ENCODE data around the gene STXBP5. TPM values are rescaled to one million over a fixed set of nuclear protein-coding genes. Genes with fewer than 3 reads are reported as not detected.

Gene STXBP5
- total RNA-seq, 2 donors from 2014 or later, result 25.9 to 30.3 TPM

- H3K9me3 ChIP-seq, result no peaks in the 10 kb centered on the region
- ATAC-seq (no peak), DNase-seq (no peak)
- no peak overlapping the region for H3K27ac ChIP-seq
- no peak for TF ChIP-seq POLR2A (IDR thresholded peaks at IDR 0.05)
- no peak for TF ChIP-seq CTCF (IDR thresholded peaks at IDR 0.05)
- H3K27me3 ChIP-seq, result no peaks in the 10 kb centered on the region
- WGBS, 2 donors, result 94 to 100% methylated on average over 1 of the region's 1 CpG
- peaks cover 42% of the 10 kb centered on the region for H3K4me1 ChIP-seq
- no peaks in the 10 kb centered on the region for H3K36me3 ChIP-seq (replicated peaks in 1 of 2; ENCODE audit: insufficient read depth in 1 of 2, low read depth in 2 of 2)
- intact Hi-C loops (cut with DNase I), result no loop called here
- no peak overlapping the region for H3K4me3 ChIP-seq
Observed at GRCh38 chr6:147219463-147219862, 15.2 kb downstream of the STXBP5 start.

DNA sequence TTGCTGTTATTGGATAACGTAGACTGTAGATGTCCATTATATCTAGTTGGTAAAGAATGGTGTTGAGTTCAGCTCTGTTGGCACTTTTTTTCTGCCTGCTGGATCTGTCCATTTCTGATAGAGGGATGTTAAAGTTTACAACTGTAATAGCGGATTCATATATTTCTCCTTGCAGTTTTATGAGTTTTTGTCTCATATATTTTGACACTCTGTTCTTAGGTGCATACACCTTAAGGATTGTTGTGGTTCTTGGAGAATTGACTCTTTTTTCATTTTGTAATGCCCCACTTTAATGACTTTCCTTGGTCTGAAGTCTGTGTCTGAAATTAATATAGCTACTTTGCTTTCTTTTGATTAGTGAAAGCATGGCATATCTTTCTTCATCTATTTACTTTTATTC, 16.1 kb downstream of the STXBP5 start:
- Histone ChIP-seq H3K36me3 (replicated peaks in 1 of 2; ENCODE audit: insufficient read depth in 1 of 2, low read depth in 2 of 2) (no peaks in the 10 kb centered on the region), H3K27ac (no peak overlapping the region), H3K4me3 (no peak overlapping the region), H3K4me1 (peaks cover 34% of the 10 kb centered on the region), H3K9me3 (no peaks in the 10 kb centered on the region), H3K27me3 (no peaks in the 10 kb centered on the region)
- WGBS, 2 donors, result 98% methylated on average over 2 of the region's 2 CpGs
- TF ChIP-seq POLR2A (IDR thresholded peaks at IDR 0.05), result no peak
- no peak for TF ChIP-seq CTCF (IDR thresholded peaks at IDR 0.05)
- no peak for ATAC-seq
- intact Hi-C loops (cut with DNase I), result no loop called here
- DNase-seq, result no peak

GRCh38 chr6:147221739-147222138, 17.5 kb downstream of the STXBP5 start:
- DNase-seq, result no peak
- H3K9me3 ChIP-seq, result no peaks in the 10 kb centered on the region
- no peak for ATAC-seq
- intact Hi-C loops (cut with DNase I), result no loop called here
- no peak for TF ChIP-seq CTCF (IDR thresholded peaks at IDR 0.05)
- H3K27ac ChIP-seq, result peak overlapping the region in 1 of 4 donors; percentile 54
- WGBS, 2 donors, result 72 to 77% methylated on average over 4 of the region's 4 CpGs
- peaks cover 34% of the 10 kb centered on the region for H3K4me1 ChIP-seq
- H3K36me3 ChIP-seq (replicated peaks in 1 of 2; ENCODE audit: insufficient read depth in 1 of 2, low read depth in 2 of 2), result no peaks in the 10 kb centered on the region
- no peak overlapping the region for H3K4me3 ChIP-seq
- H3K27me3 ChIP-seq, result no peaks in the 10 kb centered on the region

DNA sequence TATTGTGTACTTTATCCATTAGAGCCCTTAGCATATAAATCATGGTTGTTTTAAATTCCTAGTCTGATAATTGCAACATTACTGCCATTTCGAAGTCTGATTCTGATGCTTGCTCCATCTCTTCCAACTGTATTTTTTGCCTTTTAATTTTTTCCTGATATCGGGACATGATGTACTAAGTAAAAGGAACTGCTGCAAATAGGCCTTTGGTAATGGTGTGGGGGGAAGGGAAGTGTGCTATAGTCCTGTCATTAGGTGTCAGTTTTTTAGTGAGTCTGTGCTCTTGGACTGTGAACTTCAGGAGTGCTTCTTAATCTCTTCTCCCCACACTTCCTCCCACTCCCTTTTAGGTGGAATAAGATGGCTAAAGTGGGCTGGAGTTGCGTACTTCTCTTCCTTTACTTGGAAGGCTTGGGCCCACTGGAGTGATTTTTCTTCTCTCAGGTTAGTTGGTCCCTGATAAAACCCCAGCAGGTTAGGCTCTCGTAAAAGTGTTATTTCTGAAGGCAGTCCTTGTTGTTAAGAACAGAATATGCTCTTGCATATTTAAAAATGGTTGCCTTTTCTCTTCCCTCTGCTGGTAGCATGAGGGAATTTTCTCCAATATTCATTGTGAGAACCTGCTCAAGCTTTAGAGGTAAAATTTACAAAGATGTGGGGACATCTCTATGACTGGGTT, 18.1 kb downstream of the STXBP5 start:
- Histone ChIP-seq H3K4me1 (peaks cover 34% of the 10 kb centered on the region), H3K4me3 (no peak overlapping the region), H3K9me3 (no peaks in the 10 kb centered on the region), H3K27me3 (no peaks in the 10 kb centered on the region), H3K36me3 (replicated peaks in 1 of 2; ENCODE audit: insufficient read depth in 1 of 2, low read depth in 2 of 2) (no peaks in the 10 kb centered on the region), H3K27ac (peak overlapping the region in 2 of 4 donors; percentile 7 to 54)
- ATAC-seq, result peak; percentile 66
- WGBS, 2 donors, result 71 to 79% methylated on average over 4 of the region's 4 CpGs
- TF ChIP-seq CTCF (IDR thresholded peaks at IDR 0.05) (peak in 6 of 7 experiments; percentile 14 to 53 (median 48)), POLR2A (IDR thresholded peaks at IDR 0.05) (no peak)
- no peak for DNase-seq
- intact Hi-C loops (cut with DNase I), result no loop called here

DNA sequence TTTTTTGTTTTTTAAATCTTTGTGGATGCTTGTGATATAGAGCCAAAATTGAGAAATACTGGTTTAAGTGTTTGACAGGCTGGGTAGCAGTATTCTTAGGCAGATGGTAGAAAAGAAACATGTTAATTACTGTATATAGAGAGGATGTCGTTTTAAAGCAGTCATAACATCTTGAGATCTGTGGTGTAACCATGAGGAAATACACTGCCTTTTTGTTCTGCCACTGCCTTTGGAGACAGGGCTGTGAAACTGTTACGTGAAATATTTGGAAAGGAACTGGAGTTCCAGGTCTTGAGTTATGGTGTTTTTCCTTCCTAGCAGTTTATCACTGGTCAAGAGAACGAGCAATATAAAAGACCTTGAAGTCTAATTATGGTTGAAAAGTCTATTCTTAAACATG, 19.5 kb downstream of the STXBP5 start:
- DNase-seq, result no peak
- 28 to 37% methylated on average over 3 of the region's 3 CpGs for WGBS, 2 donors
- no peaks in the 10 kb centered on the region for H3K9me3 ChIP-seq
- peak; percentile 27 for ATAC-seq
- H3K4me3 ChIP-seq, result no peak overlapping the region
- H3K27me3 ChIP-seq, result no peaks in the 10 kb centered on the region
- H3K4me1 ChIP-seq, result peaks cover 30% of the 10 kb centered on the region
- intact Hi-C loops (cut with DNase I), result no loop called here
- no peaks in the 10 kb centered on the region for H3K36me3 ChIP-seq (replicated peaks in 1 of 2; ENCODE audit: insufficient read depth in 1 of 2, low read depth in 2 of 2)
- H3K27ac ChIP-seq, result peak overlapping the region in 2 of 4 donors; percentile 18 to 39
- TF ChIP-seq CTCF (IDR thresholded peaks at IDR 0.05) (no peak), POLR2A (IDR thresholded peaks at IDR 0.05) (no peak)

All from body of pancreas (tissue), 4 donors.